Neural progenitor cell (in vitro differentiated cells): ENCODE data around the gene ALDH3A1. TPM values are rescaled to one million over a fixed set of nuclear protein-coding genes. Genes with fewer than 3 reads are reported as not detected.

Source experiments
- DNase-seq: peaks from one replicate; pipeline ENCODE4 v3.0.0-alpha.2; 2016; ENCODE audit warnings: low spot score
- H2AFZ ChIP-seq: fragments of 200-600 bp; sonication (generic); replicated peaks from 2 replicates; pipeline ENCODE4 v1.6.1; 2016; ENCODE audit warnings: antibody characterized with exemption
- H3F3A ChIP-seq: fragments of 200-600 bp; sonication (generic); 2 replicates; pipeline ENCODE4 v1.6.1; 2016; ENCODE audit warnings: antibody characterized with exemption, low read depth
- H3K27ac ChIP-seq: fragments of 200-600 bp; sonication (generic); 2 replicates; pipeline ENCODE4 v1.5.1; 2016; ENCODE audit warnings: mild to moderate bottlenecking
- H3K27me3 ChIP-seq: fragments of 200-600 bp; sonication (generic); 2 replicates; pipeline ENCODE4 v1.6.1; 2016; ENCODE audit warnings: mild to moderate bottlenecking, moderate library complexity
- H3K36me3 ChIP-seq: fragments of 200-600 bp; sonication (generic); 2 replicates; pipeline ENCODE4 v1.5.1; 2016
- H3K4me1 ChIP-seq: fragments of 200-600 bp; sonication (generic); 2 replicates; pipeline ENCODE4 v1.6.1; 2016; ENCODE audit warnings: mixed run types
- H3K4me2 ChIP-seq: fragments of 200-600 bp; sonication (generic); 2 replicates; pipeline ENCODE4 v1.6.1; 2016
- H3K4me3 ChIP-seq: fragments of 200-600 bp; sonication (generic); 2 replicates; pipeline ENCODE4 v1.5.1; 2016
- H3K79me2 ChIP-seq: fragments of 200-600 bp; sonication (generic); 2 replicates; pipeline ENCODE4 v1.6.1; 2016; ENCODE audit warnings: low read depth
- H3K9ac ChIP-seq: fragments of 200-600 bp; sonication (generic); 2 replicates; pipeline ENCODE4 v1.6.1; 2016
- H3K9me3 ChIP-seq: fragments of 200-600 bp; sonication (generic); 2 replicates; pipeline ENCODE4 v1.5.1; 2016; ENCODE audit warnings: low read depth
- H4K20me1 ChIP-seq: fragments of 200-600 bp; sonication (generic); 2 replicates; pipeline ENCODE4 v1.6.1; 2016; ENCODE audit warnings: low read depth
- H3K27ac Mint-ChIP-seq: 3 replicates; pipeline ENCODE4 v1.8.0; 2021; ENCODE audit warnings: mixed read lengths
- H3K27me3 Mint-ChIP-seq: 2 replicates; pipeline ENCODE4 v1.8.0; 2022; ENCODE audit warnings: low read depth, mild to moderate bottlenecking, inconsistent platforms, moderate library complexity, mixed read lengths; ENCODE audit not compliant: insufficient read depth
- H3K36me3 Mint-ChIP-seq: 3 replicates; pipeline ENCODE4 v1.8.0; 2021; ENCODE audit warnings: mixed read lengths
- H3K4me1 Mint-ChIP-seq: 3 replicates; pipeline ENCODE4 v1.8.0; 2021; ENCODE audit warnings: mixed read lengths
- H3K4me3 Mint-ChIP-seq: 3 replicates; pipeline ENCODE4 v1.8.0; 2021; ENCODE audit warnings: mild to moderate bottlenecking, moderate library complexity, mixed read lengths
- H3K9me3 Mint-ChIP-seq: 3 replicates; pipeline ENCODE4 v1.8.0; 2020; ENCODE audit warnings: mixed read lengths
- EZH2 ChIP-seq: fragments of 200-600 bp; sonication (generic); IDR thresholded peaks from 2 replicates; pipeline ENCODE4 v1.6.1; 2017; ENCODE audit warnings: antibody characterized with exemption, mild to moderate bottlenecking, moderate library complexity
- EZH2phosphoT487 ChIP-seq: fragments of 200-600 bp; sonication (generic); IDR thresholded peaks from 2 replicates; pipeline ENCODE4 v1.6.1; 2017; ENCODE audit warnings: antibody characterized with exemption
- total RNA-seq: library from RNA; depleted of rRNA; stranded (reverse); fragments of >200 nt; gene quantifications from 2 replicates; pipeline ENCODE4 v1.2.3, GENCODE V29; 2015; ENCODE audit warnings: low replicate concordance
- TF ChIP-seq, protein P1 (sequence below): fragments of 200-600 bp; sonication (generic); IDR thresholded peaks from 2 replicates; pipeline ENCODE4 v1.5.1; 2017; ENCODE audit warnings: antibody characterized with exemption, mild to moderate bottlenecking

ALDH3A1 gene
- total RNA-seq, 1 donor from 2014 or later, result not detected

DNA sequence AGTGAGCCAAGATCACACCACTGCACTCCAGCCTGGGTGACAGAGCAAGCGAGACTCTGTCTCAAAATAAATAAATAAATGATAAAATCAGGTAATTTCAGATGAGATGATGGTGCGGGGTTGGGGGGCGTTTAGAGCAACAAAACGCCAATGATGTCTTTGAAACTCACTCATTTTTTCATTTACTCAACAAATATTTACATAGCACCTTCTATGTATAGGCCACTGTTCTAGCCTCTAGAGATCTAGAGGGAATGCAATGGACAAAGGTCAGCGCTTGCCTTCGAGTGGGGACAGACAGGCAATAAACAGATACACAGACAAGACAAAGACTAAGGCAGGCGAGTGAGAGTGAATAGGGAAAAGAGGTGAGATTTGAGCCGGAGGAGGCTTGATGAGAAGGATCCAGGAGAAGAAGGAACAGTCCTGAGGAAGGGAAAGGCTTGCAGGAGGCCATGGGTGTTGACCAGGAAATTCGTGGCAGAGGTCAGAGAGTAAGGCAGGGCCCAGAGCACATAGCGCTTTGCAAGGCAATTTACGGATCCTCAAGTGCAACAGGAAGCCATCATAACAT is 14.1 kb downstream of the ALDH3A1 start:
- H3F3A ChIP-seq, result no peaks in the 10 kb centered on the region
- H3K4me2 ChIP-seq, result no peak overlapping the region
- H3K9ac ChIP-seq, result no peak overlapping the region
- DNase-seq, result no peak
- H3K79me2 ChIP-seq, result no peaks in the 10 kb centered on the region
- H3K27me3 ChIP-seq, result no peaks in the 10 kb centered on the region
- Mint-ChIP-seq H3K4me3 (no peak overlapping the region), H3K9me3 (no peaks in the 10 kb centered on the region), H3K36me3 (no peaks in the 10 kb centered on the region), H3K27ac (no peak overlapping the region), H3K4me1 (peaks cover 2% of the 10 kb centered on the region), H3K27me3 (peaks cover 16% of the 10 kb centered on the region)
- H3K9me3 ChIP-seq, result no peaks in the 10 kb centered on the region
- no peak overlapping the region for H2AFZ ChIP-seq
- no peaks in the 10 kb centered on the region for H4K20me1 ChIP-seq
- no peaks in the 10 kb centered on the region for H3K4me1 ChIP-seq
- TF ChIP-seq EZH2 (no peak), EZH2phosphoT487 (no peak)
- TF ChIP-seq, protein P1, sequence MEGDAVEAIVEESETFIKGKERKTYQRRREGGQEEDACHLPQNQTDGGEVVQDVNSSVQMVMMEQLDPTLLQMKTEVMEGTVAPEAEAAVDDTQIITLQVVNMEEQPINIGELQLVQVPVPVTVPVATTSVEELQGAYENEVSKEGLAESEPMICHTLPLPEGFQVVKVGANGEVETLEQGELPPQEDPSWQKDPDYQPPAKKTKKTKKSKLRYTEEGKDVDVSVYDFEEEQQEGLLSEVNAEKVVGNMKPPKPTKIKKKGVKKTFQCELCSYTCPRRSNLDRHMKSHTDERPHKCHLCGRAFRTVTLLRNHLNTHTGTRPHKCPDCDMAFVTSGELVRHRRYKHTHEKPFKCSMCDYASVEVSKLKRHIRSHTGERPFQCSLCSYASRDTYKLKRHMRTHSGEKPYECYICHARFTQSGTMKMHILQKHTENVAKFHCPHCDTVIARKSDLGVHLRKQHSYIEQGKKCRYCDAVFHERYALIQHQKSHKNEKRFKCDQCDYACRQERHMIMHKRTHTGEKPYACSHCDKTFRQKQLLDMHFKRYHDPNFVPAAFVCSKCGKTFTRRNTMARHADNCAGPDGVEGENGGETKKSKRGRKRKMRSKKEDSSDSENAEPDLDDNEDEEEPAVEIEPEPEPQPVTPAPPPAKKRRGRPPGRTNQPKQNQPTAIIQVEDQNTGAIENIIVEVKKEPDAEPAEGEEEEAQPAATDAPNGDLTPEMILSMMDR, result no peak
- H3K36me3 ChIP-seq, result no peaks in the 10 kb centered on the region
- no peak overlapping the region for H3K27ac ChIP-seq
- H3K4me3 ChIP-seq, result no peak overlapping the region

- H2AFZ ChIP-seq, result no peak overlapping the region
- no peaks in the 10 kb centered on the region for H3K79me2 ChIP-seq
- no peak overlapping the region for H3K27ac ChIP-seq
- TF ChIP-seq, protein P1, result no peak
- TF ChIP-seq EZH2 (no peak), EZH2phosphoT487 (no peak)
- no peak overlapping the region for H3K9ac ChIP-seq
- no peak overlapping the region for H3K4me3 ChIP-seq
- Mint-ChIP-seq H3K27me3 (peaks cover 11% of the 10 kb centered on the region), H3K4me1 (peaks cover 2% of the 10 kb centered on the region), H3K4me3 (no peak overlapping the region), H3K9me3 (no peaks in the 10 kb centered on the region), H3K27ac (no peak overlapping the region), H3K36me3 (no peaks in the 10 kb centered on the region)
- H3K27me3 ChIP-seq, result no peaks in the 10 kb centered on the region
- H3K9me3 ChIP-seq, result no peaks in the 10 kb centered on the region
- DNase-seq, result no peak
- no peaks in the 10 kb centered on the region for H4K20me1 ChIP-seq
- H3K36me3 ChIP-seq, result no peaks in the 10 kb centered on the region
- no peaks in the 10 kb centered on the region for H3K4me1 ChIP-seq
- no peak overlapping the region for H3K4me2 ChIP-seq
- H3F3A ChIP-seq, result no peaks in the 10 kb centered on the region
These were observed 16.5 kb downstream of the ALDH3A1 start for GRCh38 chr17:19731626-19732025.

GRCh38 chr17:19730843-19731242 is 17.3 kb downstream of the ALDH3A1 start:
- Histone ChIP-seq H3K4me2 (no peak overlapping the region), H3K4me3 (no peak overlapping the region), H4K20me1 (no peaks in the 10 kb centered on the region), H3K27ac (no peak overlapping the region), H3K79me2 (no peaks in the 10 kb centered on the region), H3K27me3 (no peaks in the 10 kb centered on the region), H3K9ac (no peak overlapping the region), H2AFZ (no peak overlapping the region), H3K4me1 (no peaks in the 10 kb centered on the region), H3K36me3 (no peaks in the 10 kb centered on the region), H3F3A (no peaks in the 10 kb centered on the region), H3K9me3 (no peaks in the 10 kb centered on the region)
- TF ChIP-seq EZH2phosphoT487, result no peak
- TF ChIP-seq, protein P1, result no peak
- TF ChIP-seq EZH2, result no peak
- H3K4me3 Mint-ChIP-seq, result no peak overlapping the region
- no peaks in the 10 kb centered on the region for H3K36me3 Mint-ChIP-seq
- H3K27ac Mint-ChIP-seq, result no peak overlapping the region
- peaks cover 2% of the 10 kb centered on the region for H3K4me1 Mint-ChIP-seq
- no peak for DNase-seq
- H3K9me3 Mint-ChIP-seq, result no peaks in the 10 kb centered on the region
- H3K27me3 Mint-ChIP-seq, result peaks cover 7% of the 10 kb centered on the region
